Nephron progenitor cell (in vitro differentiated cells): ENCODE measurements around the gene GDF7.

Experiments used
- DNase-seq: peaks from one replicate; pipeline ENCODE4 v3.0.0; 2021
- H3K27ac Mint-ChIP-seq: 2 replicates; pipeline ENCODE4 v1.8.0; 2021; ENCODE audit warnings: mild to moderate bottlenecking, moderate library complexity, mixed read lengths
- H3K27me3 Mint-ChIP-seq: 2 replicates; pipeline ENCODE4 v1.8.0; 2021; ENCODE audit warnings: mild to moderate bottlenecking, low read depth, mixed read lengths; ENCODE audit not compliant: poor library complexity
- H3K36me3 Mint-ChIP-seq: 2 replicates; pipeline ENCODE4 v1.8.0; 2021; ENCODE audit warnings: low read depth, mixed read lengths
- H3K4me1 Mint-ChIP-seq: 2 replicates; pipeline ENCODE4 v1.8.0; 2021; ENCODE audit warnings: mixed read lengths
- H3K4me3 Mint-ChIP-seq: 2 replicates; pipeline ENCODE4 v1.8.0; 2021; ENCODE audit warnings: mild to moderate bottlenecking, moderate library complexity, mixed read lengths
- H3K9me3 Mint-ChIP-seq: 2 replicates; pipeline ENCODE4 v1.8.0; 2021; ENCODE audit warnings: mild to moderate bottlenecking, moderate library complexity, mixed read lengths
- TF ChIP-seq, protein P1 (sequence below): fragments of 200-600 bp; sonication (generic); IDR thresholded peaks from 2 replicates; pipeline ENCODE4 v1.5.0; 2021; ENCODE audit warnings: antibody characterized with exemption

The GDF7 gene

DNA sequence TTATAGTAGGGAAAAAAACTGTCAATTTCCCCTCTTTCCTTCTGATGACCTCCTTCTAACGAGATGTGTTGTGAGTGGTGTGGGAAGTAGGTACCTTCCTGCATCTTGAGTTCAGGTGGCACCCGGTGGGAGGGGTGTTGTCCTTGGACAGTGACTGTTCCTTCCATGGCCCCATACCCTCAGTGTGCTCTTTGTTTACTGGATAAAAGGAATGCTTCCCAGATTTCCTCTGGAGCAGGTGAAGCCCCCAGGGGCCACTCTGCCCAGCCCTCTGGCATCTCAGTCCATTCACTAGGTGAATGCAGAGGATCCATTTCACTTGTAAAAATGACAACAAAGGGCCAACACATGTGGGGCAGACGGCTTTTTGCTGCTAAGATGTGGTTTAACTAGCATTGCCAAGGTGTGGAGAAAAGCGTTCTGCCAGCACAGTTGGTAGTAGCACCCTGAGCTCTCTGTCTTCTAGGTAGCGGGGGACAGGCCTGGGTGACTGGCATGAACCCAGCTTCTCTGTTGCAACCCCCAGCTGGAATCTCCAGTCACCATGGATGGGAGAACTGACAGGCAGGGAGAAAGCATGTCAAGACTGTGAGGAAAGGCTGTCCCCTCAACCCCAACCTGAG lies 6.9 kb downstream of the GDF7 start:
- no peaks in the 10 kb centered on the region for H3K9me3 Mint-ChIP-seq
- peaks cover 69% of the 10 kb centered on the region for H3K27me3 Mint-ChIP-seq
- DNase-seq, result no peak
- TF ChIP-seq, protein P1, sequence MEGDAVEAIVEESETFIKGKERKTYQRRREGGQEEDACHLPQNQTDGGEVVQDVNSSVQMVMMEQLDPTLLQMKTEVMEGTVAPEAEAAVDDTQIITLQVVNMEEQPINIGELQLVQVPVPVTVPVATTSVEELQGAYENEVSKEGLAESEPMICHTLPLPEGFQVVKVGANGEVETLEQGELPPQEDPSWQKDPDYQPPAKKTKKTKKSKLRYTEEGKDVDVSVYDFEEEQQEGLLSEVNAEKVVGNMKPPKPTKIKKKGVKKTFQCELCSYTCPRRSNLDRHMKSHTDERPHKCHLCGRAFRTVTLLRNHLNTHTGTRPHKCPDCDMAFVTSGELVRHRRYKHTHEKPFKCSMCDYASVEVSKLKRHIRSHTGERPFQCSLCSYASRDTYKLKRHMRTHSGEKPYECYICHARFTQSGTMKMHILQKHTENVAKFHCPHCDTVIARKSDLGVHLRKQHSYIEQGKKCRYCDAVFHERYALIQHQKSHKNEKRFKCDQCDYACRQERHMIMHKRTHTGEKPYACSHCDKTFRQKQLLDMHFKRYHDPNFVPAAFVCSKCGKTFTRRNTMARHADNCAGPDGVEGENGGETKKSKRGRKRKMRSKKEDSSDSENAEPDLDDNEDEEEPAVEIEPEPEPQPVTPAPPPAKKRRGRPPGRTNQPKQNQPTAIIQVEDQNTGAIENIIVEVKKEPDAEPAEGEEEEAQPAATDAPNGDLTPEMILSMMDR, result no peak
- H3K4me1 Mint-ChIP-seq, result peaks cover 24% of the 10 kb centered on the region
- no peaks in the 10 kb centered on the region for H3K36me3 Mint-ChIP-seq
- no peak overlapping the region for H3K27ac Mint-ChIP-seq
- H3K4me3 Mint-ChIP-seq, result no peak overlapping the region

DNA sequence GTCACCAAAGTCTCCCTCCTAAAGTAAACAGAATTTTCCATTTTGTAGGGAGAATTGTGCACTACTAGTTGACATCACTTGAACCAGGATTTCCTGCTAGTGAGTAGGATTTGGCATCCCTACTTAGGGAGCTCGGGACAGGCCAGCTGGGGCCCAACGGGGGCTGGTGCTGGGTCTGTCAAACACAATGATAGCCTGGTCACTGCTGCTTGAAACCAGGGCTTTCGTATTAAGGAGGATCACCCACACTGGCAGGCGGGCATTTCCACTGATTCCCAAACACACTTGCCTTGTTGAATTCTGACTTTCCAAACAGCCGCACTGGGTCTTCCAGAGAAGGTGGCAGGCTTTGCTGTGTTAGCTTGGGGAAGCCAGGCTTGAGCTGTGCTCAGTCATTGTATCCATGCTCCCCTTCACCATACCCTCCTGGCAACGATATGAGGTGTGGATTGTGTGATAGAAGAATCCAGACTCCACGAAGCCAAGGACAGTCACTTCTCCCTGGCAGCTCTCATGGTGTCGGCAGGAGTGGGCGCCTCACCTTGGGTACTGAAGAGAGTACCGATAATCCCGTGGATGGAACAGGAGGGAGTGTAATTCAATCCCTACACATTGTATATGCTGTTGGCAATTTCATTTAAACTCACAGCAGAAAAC lies 7.5 kb downstream of the GDF7 start:
- H3K4me3 Mint-ChIP-seq, result no peak overlapping the region
- TF ChIP-seq, protein P1, result no peak
- no peak for DNase-seq
- no peak overlapping the region for H3K27ac Mint-ChIP-seq
- no peaks in the 10 kb centered on the region for H3K36me3 Mint-ChIP-seq
- peaks cover 62% of the 10 kb centered on the region for H3K27me3 Mint-ChIP-seq
- no peaks in the 10 kb centered on the region for H3K9me3 Mint-ChIP-seq
- H3K4me1 Mint-ChIP-seq, result peaks cover 23% of the 10 kb centered on the region

DNA sequence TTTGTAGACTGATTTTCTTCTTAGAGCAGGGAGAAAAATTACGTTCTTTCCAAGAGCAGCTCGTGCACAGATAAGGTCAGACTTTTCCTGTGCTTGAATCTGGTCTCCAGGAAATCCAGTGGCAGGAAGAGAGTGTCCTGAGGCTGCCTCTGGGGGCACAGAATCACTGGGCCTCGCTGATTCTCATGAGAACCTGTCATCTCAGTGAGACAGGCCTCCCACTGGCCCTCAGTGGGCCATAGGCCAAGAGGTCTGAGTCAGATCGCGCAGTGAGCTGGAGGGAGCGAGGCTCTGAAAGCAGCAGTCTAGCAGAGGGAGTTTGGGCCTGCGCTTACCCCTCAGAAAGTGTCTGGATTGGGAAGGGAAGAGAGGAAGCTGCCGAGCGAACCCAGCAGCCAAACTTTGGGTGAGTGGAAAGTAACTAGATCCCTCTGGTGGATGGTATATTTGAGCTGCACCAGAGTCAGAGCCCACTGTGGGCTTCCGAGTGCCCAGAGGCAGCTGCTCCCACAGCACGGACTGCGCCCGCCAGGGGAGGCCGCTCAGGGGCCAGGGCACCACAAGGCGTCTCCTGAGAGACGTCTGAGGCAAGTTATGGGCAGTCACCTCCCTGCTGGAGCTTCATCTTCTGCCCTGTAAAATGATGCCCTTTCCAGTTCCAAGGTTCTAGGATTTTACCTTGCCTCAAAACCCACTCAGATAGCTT lies 8.2 kb downstream of the GDF7 start:
- no peak overlapping the region for H3K4me3 Mint-ChIP-seq
- DNase-seq, result no peak
- H3K27me3 Mint-ChIP-seq, result peaks cover 55% of the 10 kb centered on the region
- TF ChIP-seq, protein P1, result no peak
- H3K4me1 Mint-ChIP-seq, result peaks cover 19% of the 10 kb centered on the region
- no peaks in the 10 kb centered on the region for H3K9me3 Mint-ChIP-seq
- peaks cover under 1% of the 10 kb centered on the region for H3K36me3 Mint-ChIP-seq
- no peak overlapping the region for H3K27ac Mint-ChIP-seq

DNA sequence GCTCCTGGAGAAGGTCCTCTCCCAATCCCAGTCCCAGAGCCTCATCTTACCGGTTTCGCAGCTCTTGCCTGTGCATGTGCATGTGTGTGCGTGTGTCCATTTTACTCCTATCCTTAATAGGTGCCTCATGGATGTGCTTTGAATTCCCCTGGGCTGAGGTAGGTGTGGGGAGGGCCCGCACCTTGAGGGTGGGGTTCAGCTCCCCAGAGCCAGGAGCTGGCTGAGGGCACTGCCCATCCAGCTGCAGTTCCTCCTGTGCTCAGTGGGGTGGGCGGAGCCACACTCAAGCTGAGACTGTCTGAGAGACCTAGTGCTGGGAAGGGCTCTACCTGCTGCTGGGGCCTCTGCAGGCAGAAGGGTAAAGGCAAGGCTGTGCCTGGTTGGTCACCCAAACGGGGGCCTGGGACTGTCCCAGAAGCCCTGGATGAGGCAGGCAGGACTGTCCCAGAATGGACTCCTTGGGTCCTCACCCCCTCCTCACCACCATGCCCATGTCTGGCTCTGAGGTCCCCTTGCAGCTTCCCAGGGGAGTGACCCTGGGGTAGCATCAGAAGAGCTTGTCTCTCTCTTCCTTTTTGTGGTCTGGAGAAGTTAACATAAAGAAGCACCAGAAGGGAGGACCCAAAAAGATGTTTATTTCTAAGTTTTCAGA lies 8.9 kb downstream of the GDF7 start:
- H3K27ac Mint-ChIP-seq, result no peak overlapping the region
- no peak overlapping the region for H3K4me3 Mint-ChIP-seq
- DNase-seq, result no peak
- H3K36me3 Mint-ChIP-seq, result peaks cover 4% of the 10 kb centered on the region
- TF ChIP-seq, protein P1, result no peak
- no peaks in the 10 kb centered on the region for H3K9me3 Mint-ChIP-seq
- peaks cover 48% of the 10 kb centered on the region for H3K27me3 Mint-ChIP-seq
- H3K4me1 Mint-ChIP-seq, result peaks cover 19% of the 10 kb centered on the region

DNA sequence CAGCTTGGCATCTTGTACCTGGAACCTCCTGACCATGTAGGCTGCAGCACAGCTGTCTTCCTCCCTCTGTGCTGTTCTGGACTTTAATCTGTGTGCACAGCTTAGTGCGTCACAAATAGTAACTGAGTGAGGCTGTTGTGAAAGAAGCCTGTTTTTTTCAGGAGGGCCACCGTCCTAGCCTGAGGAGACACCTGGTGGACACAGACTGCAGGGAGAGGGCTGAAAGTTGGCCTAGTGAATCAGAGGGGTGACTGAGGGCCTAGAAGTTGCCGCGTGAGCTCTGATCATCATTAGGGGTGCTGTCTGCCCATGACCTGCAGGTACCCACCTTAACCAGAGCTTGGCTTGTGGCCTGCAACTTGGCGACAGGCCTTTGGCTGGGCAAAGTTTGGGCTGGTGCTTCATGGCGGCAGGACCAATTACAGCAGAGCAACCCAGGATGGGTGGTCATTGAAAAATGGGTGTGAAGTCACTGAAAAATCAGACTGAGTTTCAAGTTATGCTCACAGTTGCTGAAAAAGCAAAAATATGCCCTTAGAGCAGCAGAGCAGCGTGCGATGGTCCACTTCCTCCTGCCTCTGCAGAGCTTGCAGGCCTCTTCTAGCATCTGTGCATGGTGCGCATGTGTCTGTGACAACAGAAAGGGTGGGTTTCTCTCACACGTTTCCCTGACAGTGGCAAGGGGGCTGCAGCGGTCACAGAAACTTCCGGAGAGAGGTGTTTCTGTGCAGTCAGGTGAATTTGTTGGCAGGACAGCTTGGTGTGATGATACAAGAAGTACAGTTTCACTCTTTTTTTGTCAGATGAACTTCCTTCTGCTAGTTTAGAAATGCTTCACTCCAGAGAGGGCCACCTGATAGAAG lies 9.6 kb downstream of the GDF7 start:
- H3K4me3 Mint-ChIP-seq, result no peak overlapping the region
- peaks cover 41% of the 10 kb centered on the region for H3K27me3 Mint-ChIP-seq
- no peak overlapping the region for H3K27ac Mint-ChIP-seq
- H3K9me3 Mint-ChIP-seq, result no peaks in the 10 kb centered on the region
- H3K4me1 Mint-ChIP-seq, result peaks cover 19% of the 10 kb centered on the region
- H3K36me3 Mint-ChIP-seq, result peaks cover 5% of the 10 kb centered on the region
- TF ChIP-seq, protein P1, result no peak
- DNase-seq, result no peak
